COLO668 (cell line): Measurements from ENCODE around the gene ACOXL.

Source experiments
- DNase-seq: peaks from one replicate; lab custom pipeline; 2025; ENCODE audit not compliant: unreplicated experiment; lab: John Stamatoyannopoulos, UW

Gene ACOXL

DNA sequence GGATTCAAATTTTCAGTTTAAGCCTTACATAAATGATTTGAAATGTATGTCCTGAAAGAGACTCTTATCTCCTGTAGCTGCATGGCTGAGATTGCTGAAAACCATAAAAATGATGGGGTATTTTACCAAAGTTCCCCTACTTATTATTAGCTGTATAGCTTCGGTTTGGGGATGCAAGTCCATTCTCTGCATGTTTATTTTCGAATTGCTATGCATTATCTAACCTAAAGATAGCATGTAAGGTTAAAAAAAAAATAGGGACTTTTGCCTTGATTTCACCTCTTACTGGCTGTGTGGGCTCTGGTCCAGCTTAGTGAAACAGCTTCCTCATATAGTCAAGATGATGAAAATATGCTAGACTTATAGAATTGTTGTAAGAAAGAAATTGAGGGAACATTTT is 14.0 kb upstream of the ACOXL start:
- no peak for DNase-seq

GRCh38 chr2:110718990-110719389 is 13.4 kb upstream of the ACOXL start:
- DNase-seq: no peak

- DNase-seq: no peak
Measured at GRCh38 chr2:110720547-110720946, 11.8 kb upstream of the ACOXL start.

GRCh38 chr2:110724820-110725219 is 7.6 kb upstream of the ACOXL start:
- DNase-seq: no peak

DNA sequence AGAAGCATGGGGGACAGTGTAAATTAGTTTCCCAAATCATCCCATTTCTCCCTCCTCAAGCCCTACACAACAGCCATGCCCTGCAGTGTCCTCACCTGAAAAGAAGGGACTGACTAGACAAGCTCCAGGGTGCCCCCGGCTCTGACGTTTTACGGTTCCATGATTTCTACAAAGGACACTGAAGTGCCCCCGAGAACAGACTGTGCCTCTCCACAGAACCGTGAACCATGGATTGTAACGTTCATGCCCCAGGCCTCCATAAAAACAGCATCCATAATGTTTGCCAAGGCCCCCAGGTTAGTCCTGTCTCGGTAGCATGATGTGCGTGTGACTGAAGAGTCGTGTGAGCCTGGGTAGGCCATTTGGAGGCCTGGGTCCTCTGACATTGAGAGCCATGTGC is 7.0 kb upstream of the ACOXL start:
- DNase-seq: no peak

GRCh38 chr2:110725859-110726258 is 6.5 kb upstream of the ACOXL start:
- DNase-seq: no peak

DNA sequence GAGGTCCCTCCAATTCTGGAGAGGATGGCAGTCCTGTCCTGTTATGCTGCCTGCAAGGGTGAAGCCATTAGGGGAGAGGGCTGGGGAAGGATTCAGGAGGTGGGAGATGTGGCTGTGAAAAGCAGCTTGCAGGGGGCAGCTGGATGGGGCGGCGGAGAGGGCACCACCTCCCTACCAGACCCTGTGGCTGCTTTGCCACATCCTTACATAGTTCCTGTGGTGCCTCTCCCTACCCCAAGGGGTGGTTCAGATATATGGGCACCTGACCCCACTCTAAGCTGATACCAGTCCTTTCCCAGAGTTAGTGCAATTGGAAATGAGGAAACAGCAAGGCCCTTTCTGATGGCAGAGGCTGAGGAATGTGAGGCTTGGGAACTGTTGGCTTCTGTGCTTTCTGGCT is 6.1 kb upstream of the ACOXL start:
- DNase-seq: no peak

DNA sequence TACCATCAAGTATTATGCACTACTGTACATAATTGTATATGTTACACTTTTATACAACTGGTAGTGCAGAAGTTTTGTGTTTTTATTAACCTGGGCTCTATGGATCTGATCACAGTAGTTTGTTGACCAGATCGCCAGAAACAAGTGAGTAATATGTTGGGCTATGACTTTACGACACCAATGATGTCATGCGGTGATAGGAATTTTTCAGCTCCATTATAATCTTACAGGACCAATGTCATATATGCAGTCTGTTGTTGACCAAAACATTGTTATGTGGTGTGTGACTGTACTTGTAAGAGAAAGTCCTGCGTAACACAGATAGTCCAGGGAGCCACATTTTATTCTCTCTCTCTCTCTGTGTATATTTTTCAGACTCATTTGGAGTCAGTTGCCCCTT is 4.5 kb upstream of the ACOXL start:
- no peak for DNase-seq

- no peak for DNase-seq
Measured at GRCh38 chr2:110729106-110729505, 3.3 kb upstream of the ACOXL start.

DNA sequence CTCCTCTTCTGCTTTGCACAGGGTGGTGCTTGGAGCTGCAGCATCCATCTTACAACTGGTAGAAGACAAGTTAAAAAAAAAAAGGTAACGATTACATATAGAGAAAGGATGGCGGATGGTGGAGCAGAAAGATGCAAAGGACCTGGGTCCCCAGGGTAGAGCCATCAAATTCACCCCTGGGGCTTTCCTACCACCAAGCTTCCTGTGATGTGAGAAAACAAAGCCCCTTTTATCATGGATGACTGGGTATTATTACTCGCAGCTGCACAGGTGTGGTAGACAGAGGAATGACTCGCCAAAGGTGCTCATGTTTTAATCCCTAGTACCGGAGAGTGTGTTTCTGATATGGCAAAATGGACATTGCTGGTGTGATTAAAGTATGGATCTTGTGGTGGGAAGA is 1.3 kb upstream of the ACOXL start:
- peak; percentile 17 for DNase-seq

- DNase-seq: peak; percentile 55
Measured at GRCh38 chr2:110735366-110735765, 3.0 kb downstream of the ACOXL start.

DNA sequence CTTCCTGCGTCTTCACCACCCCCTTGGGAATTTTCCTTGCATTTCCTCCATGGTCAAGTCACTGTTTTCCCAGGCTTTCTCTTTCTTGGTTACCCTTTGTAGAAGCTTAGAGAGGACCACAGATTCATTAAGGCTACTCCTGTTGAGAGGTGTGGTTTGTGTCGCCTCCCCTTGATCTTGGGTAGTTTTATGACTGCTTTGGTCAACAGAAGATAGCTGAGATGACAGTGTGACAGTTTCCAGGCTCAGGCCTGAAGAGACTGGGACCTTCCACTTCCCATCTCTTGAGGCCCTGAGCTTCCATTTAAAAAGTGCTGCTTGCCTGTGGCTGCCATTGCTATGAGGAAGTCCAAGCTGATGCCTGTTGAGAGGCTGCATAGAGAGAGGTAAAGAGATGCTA is 5.4 kb downstream of the ACOXL start:
- DNase-seq: no peak

DNA sequence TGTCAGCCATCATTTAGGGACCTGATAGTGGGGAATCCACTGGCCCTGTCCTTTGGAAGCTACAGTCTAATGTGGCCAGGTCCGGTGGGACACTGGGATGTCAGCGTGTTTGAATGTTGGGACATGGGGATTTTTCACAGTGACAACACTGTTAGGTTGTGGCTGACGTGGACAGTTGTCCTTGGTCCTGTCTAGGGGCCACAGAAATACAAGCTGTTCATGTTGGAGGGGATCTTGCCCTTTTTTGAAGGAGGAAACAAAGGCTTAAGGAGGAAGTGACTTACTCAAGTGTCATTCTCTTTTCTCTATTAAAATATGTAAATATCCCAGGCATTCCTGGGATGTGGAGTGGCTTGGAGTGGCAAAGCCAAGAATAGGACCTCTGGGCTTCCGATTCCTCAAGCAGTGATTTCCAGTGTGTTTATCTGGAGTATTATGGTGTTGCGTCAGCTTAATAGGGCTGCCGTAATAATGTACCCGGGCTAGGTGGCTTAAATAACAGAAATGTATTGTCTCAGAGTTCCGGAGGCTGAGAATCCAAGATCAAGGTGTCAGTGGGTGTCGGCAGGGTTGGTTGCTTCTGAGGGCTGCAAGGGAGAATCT is 8.5 kb downstream of the ACOXL start:
- no peak for DNase-seq

- no peak for DNase-seq
Measured at GRCh38 chr2:110741491-110741980, 9.2 kb downstream of the ACOXL start.

GRCh38 chr2:110742412-110742811 is 10.0 kb downstream of the ACOXL start:
- no peak for DNase-seq

DNA sequence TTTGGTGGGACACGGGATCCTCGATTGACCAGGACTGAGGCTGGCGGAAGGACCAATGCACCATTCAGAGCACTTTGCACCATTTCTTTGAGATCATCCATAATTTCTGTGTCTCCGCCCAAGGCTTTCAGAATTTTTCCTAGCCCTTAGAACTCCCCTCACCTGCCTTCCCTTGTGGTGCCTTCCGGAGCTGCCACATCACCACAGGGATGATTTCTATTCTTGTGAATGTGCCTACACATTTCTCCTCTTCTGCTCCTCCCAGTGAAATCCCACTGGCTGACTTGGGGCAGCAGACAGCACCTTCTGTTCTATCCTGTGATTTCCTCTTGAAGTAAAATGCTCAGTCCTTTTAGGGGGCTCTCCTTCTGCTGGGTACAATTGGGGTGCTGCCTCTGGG is 11.2 kb downstream of the ACOXL start:
- no peak for DNase-seq

DNA sequence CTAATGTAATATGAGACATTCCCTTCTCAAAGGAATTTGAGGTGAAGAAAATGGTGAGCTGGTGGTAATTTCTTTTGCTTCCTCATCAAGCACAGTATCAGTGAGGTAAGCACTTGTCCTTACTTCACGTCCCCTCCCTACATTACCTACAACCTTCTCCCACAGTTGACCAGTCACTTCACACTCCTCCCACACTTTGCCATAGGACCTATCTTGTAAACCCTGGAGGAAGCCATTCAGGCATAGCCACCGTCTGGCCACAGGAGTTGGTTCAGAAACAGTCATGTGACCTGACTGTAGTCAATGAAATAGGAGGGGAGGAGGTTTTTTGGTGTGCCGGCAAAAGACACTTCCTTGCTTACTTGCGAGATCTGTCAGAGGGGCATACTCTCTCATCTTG is 12.1 kb downstream of the ACOXL start:
- no peak for DNase-seq

DNA sequence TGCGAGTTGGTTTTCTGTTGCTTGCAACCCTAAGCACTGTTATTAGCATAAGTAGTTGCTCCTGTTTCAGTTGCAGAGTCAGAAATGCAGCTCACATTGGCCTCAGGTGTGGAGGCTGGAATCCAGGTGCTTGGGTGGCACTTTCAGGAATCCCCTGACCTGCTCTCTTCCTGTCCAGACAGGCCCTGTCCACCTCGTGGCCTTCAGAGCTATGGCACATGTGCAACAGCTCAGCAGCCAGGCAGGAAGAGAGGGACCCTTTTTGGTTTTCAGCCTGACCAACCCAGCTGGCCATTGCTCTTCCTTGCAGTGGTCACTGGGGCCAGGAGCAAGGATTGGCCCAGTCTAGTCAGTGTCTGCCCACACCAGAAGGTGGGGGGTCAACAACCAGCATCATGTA is 12.7 kb downstream of the ACOXL start:
- DNase-seq: no peak

GRCh38 chr2:110746586-110747521 is 14.5 kb downstream of the ACOXL start:
- DNase-seq: no peak

GRCh38 chr2:110747522-110748488 is 15.4 kb downstream of the ACOXL start:
- DNase-seq: peak; percentile 60

GRCh38 chr2:110748489-110748867 is 16.1 kb downstream of the ACOXL start:
- peak; percentile 91 for DNase-seq
